Measurements from ENCODE around the gene RIC1. TPM values are rescaled to one million over a fixed set of nuclear protein-coding genes. Genes with fewer than 3 reads are reported as not detected.

RIC1 gene
- polyA plus RNA-seq, 1 of the 3 experiments (the other 2 are of a cell fraction): 21.9 TPM

GRCh38 chr9:5695860-5696259 is 67.0 kb downstream of the RIC1 start:
- Histone ChIP-seq H4K20me1 (ENCODE audit: insufficient read depth) (no peaks in the 10 kb centered on the region; the same call in 1 of the 2 replicates), H3K9ac (no peak overlapping the region), H3F3A (replicated peaks; ENCODE audit: insufficient read depth) (peaks cover 7% of the 10 kb centered on the region), H3K4me1 (ENCODE audit: control insufficient read depth in 1 of 2, insufficient read depth in 2 of 2, low read depth in 1 of 2, low read length in 1 of 2) (no peaks in the 10 kb centered on the region; a peak in 2 of 4 replicates), H3K9me2 (no peaks in the 10 kb centered on the region), H3K4me3 (ENCODE audit: low read depth in 2 of 2, low read length in 1 of 2) (no peak overlapping the region), H3K79me2 (ENCODE audit: insufficient read depth) (peaks cover 42% of the 10 kb centered on the region; the same call in 1 of the 2 replicates), H3K9me3 (no peaks in the 10 kb centered on the region), H3K36me3 (replicated peaks in 1 of 2; ENCODE audit: control insufficient read depth in 1 of 2, insufficient read depth in 2 of 2, low read length in 1 of 2) (peaks cover 4 to 31% of the 10 kb centered on the region in 2 experiments), H3K4me2 (no peak overlapping the region), H2AFZ (ENCODE audit: low read depth) (no peak overlapping the region), H3K27ac (ENCODE audit: low read depth in 2 of 2, low read length in 1 of 2) (no peak overlapping the region), H3K27me3 (ENCODE audit: insufficient read depth) (no peaks in the 10 kb centered on the region)
- ChIA-PET POLR2A (no interaction called here), CTCF (no interaction called here)
- 94% methylated on average over 2 of the region's 2 CpGs for WGBS (ENCODE audit: low lambda C conversion rate)
- TF ChIP-seq EZH2phosphoT487 (IDR thresholded peaks at IDR 0.05; ENCODE audit: borderline replicate concordance, low read depth): no peak
- no peak for TF ChIP-seq MAX (IDR thresholded peaks at IDR 0.05; ENCODE audit: low read depth)
- no peak for DNase-seq

GRCh38 chr9:5696884-5697283 is 68.0 kb downstream of the RIC1 start:
- peaks cover 0 to 30% of the 10 kb centered on the region in 2 experiments for H3K36me3 ChIP-seq (replicated peaks in 1 of 2; ENCODE audit: control insufficient read depth in 1 of 2, insufficient read depth in 2 of 2, low read length in 1 of 2)
- no peak overlapping the region for H2AFZ ChIP-seq (ENCODE audit: low read depth)
- 93% methylated on average over 2 of the region's 2 CpGs for WGBS (ENCODE audit: low lambda C conversion rate)
- DNase-seq: no peak
- no peak for TF ChIP-seq GATA2 (CRISPR knock-in tag; IDR thresholded peaks at IDR 0.05)
- TF ChIP-seq IRF3 (IDR thresholded peaks at IDR 0.05; ENCODE audit: low read depth, low read length): no peak
- TF ChIP-seq USF2 (IDR thresholded peaks at IDR 0.05; ENCODE audit: borderline replicate concordance, low read depth, low read length): no peak
- TF ChIP-seq YY1 (IDR thresholded peaks at IDR 0.05; ENCODE audit: low read depth): no peak
- TF ChIP-seq ZBTB33 (IDR thresholded peaks at IDR 0.05; ENCODE audit: borderline replicate concordance, low read depth): no peak
- no peak for TF ChIP-seq ELF1 (IDR thresholded peaks at IDR 0.05)
- no peak for TF ChIP-seq TEAD4 (IDR thresholded peaks at IDR 0.05; ENCODE audit: borderline replicate concordance, insufficient read depth)
- TF ChIP-seq EP300 (IDR thresholded peaks at IDR 0.05; ENCODE audit: borderline replicate concordance in 1 of 2, low read depth in 1 of 2, low read length in 1 of 2): no peak
- no peak for TF ChIP-seq NFIC (IDR thresholded peaks at IDR 0.05; ENCODE audit: borderline replicate concordance)
- TF ChIP-seq FOSL2 (IDR thresholded peaks at IDR 0.05; ENCODE audit: borderline replicate concordance, low read depth): no peak
- H3K9me2 ChIP-seq: no peaks in the 10 kb centered on the region
- H3K27ac ChIP-seq (ENCODE audit: low read depth in 2 of 2, low read length in 1 of 2): no peak overlapping the region
- no peaks in the 10 kb centered on the region for H3K9me3 ChIP-seq
- ChIA-PET CTCF (interaction anchor here (0.7 kb wide), 1 partner anchor 97 kb away, joined by 3 read pairs; no protein-coding TSS in a partner anchor), POLR2A (no interaction called here)
- H3F3A ChIP-seq (replicated peaks; ENCODE audit: insufficient read depth): peaks cover 7% of the 10 kb centered on the region
- no peaks in the 10 kb centered on the region; the same call in 1 of the 2 replicates for H4K20me1 ChIP-seq (ENCODE audit: insufficient read depth)
- no peak overlapping the region for H3K9ac ChIP-seq
- H3K4me2 ChIP-seq: no peak overlapping the region
- H3K4me3 ChIP-seq (ENCODE audit: low read depth in 2 of 2, low read length in 1 of 2): no peak overlapping the region
- no peaks in the 10 kb centered on the region; a peak in 2 of 4 replicates for H3K4me1 ChIP-seq (ENCODE audit: control insufficient read depth in 1 of 2, insufficient read depth in 2 of 2, low read depth in 1 of 2, low read length in 1 of 2)
- peaks cover 52% of the 10 kb centered on the region; the same call in 1 of the 2 replicates for H3K79me2 ChIP-seq (ENCODE audit: insufficient read depth)
- H3K27me3 ChIP-seq (ENCODE audit: insufficient read depth): no peaks in the 10 kb centered on the region

Data from SK-N-SH (cell line).